Sigmoid colon (tissue), 7 donors: ENCODE results near the gene KASH5. TPM values are rescaled to one million over a fixed set of nuclear protein-coding genes. Genes with fewer than 3 reads are reported as not detected.

Experiments used
- DNase-seq: peaks from one replicate; pipeline ENCODE4 v3.0.0-alpha.2; 2019
- H3K27ac ChIP-seq, 4 donors: fragments of 200-600 bp; sonication (generic); one replicate each; pipeline ENCODE4 v1.5.1; 2016 to 2019; ENCODE audit warnings: mild to moderate bottlenecking in 1 of 4
- H3K27me3 ChIP-seq, 3 donors: fragments of 200-600 bp; sonication (generic); one replicate each; pipeline ENCODE4 v1.5.1; 2019; ENCODE audit warnings: mild to moderate bottlenecking in 1 of 3
- H3K36me3 ChIP-seq, 4 donors: fragments of 200-600 bp; sonication (generic); one replicate each; pipeline ENCODE4 v1.5.1; 2016 to 2019
- H3K4me1 ChIP-seq, 4 donors: fragments of 200-600 bp; sonication (generic); one replicate each; pipeline ENCODE4 v1.5.1; 2017 to 2019
- H3K4me3 ChIP-seq, 4 donors: fragments of 200-600 bp; sonication (generic); one replicate each; pipeline ENCODE4 v1.5.1; 2017 to 2019; ENCODE audit warnings: mild to moderate bottlenecking in 2 of 4, moderate library complexity in 1 of 4
- H3K9me3 ChIP-seq, 4 donors: fragments of 200-600 bp in 3 of 4; sonication (generic) in 3 of 4; one replicate each; pipeline versions ENCODE4 v1.5.1 to v1.6.1; 2013 to 2019
- CTCF ChIP-seq, 4 experiments: fragments of 450-650 bp in 3 of 4; fragments of 200-600 bp in 1 of 4; IDR thresholded peaks; one replicate each; pipeline ENCODE4 v1.5.1; 2016 to 2019; ENCODE audit warnings: antibody characterized with exemption in 4 of 4, mild to moderate bottlenecking in 3 of 4, moderate library complexity in 2 of 4
- EP300 ChIP-seq, 4 donors: sonication (generic); formaldehyde crosslinking; IDR thresholded peaks; one replicate each; pipeline ENCODE4 v1.6.1; 2017; ENCODE audit warnings: antibody characterized with exemption in 4 of 4
- POLR2A ChIP-seq, 2 donors: fragments of 450-650 bp; IDR thresholded peaks; one replicate each; pipeline ENCODE4 v1.6.1; 2016; ENCODE audit warnings: antibody characterized with exemption in 2 of 2, mild to moderate bottlenecking in 2 of 2, moderate library complexity in 2 of 2
- POLR2AphosphoS5 ChIP-seq, 4 donors: sonication (generic); formaldehyde crosslinking; IDR thresholded peaks; one replicate each; pipeline ENCODE4 v1.6.1; 2017; ENCODE audit warnings: antibody characterized with exemption in 4 of 4
- whole genome bisulfite sequencing, 2 donors: extraction: QIAGEN DNeasy Blood & Tissue Kit; methylation state at CpG; one replicate each; pipeline ENCODE4 v1.1.7; 2013; 5-methylcytosine and 5-hydroxymethylcytosine counted together
- intact Hi-C: fragments of 100-400 bp; cut with DNase I; formaldehyde crosslinking; loops from one replicate; pipeline ENCODE4 v1.15.1; 2023
- polyA plus RNA-seq, 3 donors: library from polyadenylated mRNA; stranded (reverse); fragments of 200-250 nt; gene quantifications; one replicate each; pipeline ENCODE4 v1.2.3, GENCODE V29; 2013
- total RNA-seq, 4 donors: library from RNA; depleted of rRNA; stranded (reverse); fragments of >200 nt; gene quantifications; one replicate each; pipeline ENCODE4 v1.1.0, GENCODE V29; 2016
- donor health status: healthy with polysubstance abuse.
- donor health status: Bipolar disorder and iron deficiency.
- donor health status: healthy.

Gene KASH5
- total and polyA plus RNA-seq, 7 donors: 0.04 TPM; not detected in 6

- DNase-seq: peak; percentile 37
- 85 to 87% methylated on average over 16 of the region's 16 CpGs for WGBS, 2 donors
Measured at GRCh38 chr19:49374665-49375434, 13.2 kb upstream of the KASH5 start.

GRCh38 chr19:49378512-49378911, 9.5 kb upstream of the KASH5 start:
- TF ChIP-seq POLR2A (IDR thresholded peaks at IDR 0.05) (no peak), POLR2AphosphoS5 (IDR thresholded peaks at IDR 0.05) (no peak)
- Histone ChIP-seq H3K27me3 (no peaks in the 10 kb centered on the region), H3K27ac (no peak overlapping the region), H3K4me3 (no peak overlapping the region), H3K36me3 (no peaks in the 10 kb centered on the region), H3K9me3 (peaks cover 0 to 11% (median 3%) of the 10 kb centered on the region in 4 donors), H3K4me1 (no peaks in the 10 kb centered on the region)
- DNase-seq: no peak
- WGBS, 2 donors: 67 to 76% methylated on average over 3 of the region's 3 CpGs
- intact Hi-C loops: no loop called here

More at GRCh38 chr19:49374665-49375434, 13.2 kb upstream of the KASH5 start:
- TF ChIP-seq POLR2A (IDR thresholded peaks at IDR 0.05) (no peak), CTCF (IDR thresholded peaks at IDR 0.05) (no peak)
- H3K27me3 ChIP-seq: no peaks in the 10 kb centered on the region
- no peak overlapping the region for H3K4me3 ChIP-seq
- no peak overlapping the region for H3K27ac ChIP-seq
- H3K4me1 ChIP-seq: no peaks in the 10 kb centered on the region
- intact Hi-C loops: no loop called here
- no peaks in the 10 kb centered on the region for H3K36me3 ChIP-seq
- no peaks in the 10 kb centered on the region for H3K9me3 ChIP-seq

GRCh38 chr19:49380391-49380790, 7.7 kb upstream of the KASH5 start:
- DNase-seq: no peak
- intact Hi-C loops: no loop called here
- TF ChIP-seq CTCF (IDR thresholded peaks at IDR 0.05): no peak
- TF ChIP-seq EP300 (IDR thresholded peaks at IDR 0.05): no peak
- no peak for TF ChIP-seq POLR2A (IDR thresholded peaks at IDR 0.05)
- TF ChIP-seq POLR2AphosphoS5 (IDR thresholded peaks at IDR 0.05): no peak
- Histone ChIP-seq H3K9me3 (peaks cover 0 to 11% (median 3%) of the 10 kb centered on the region in 4 donors), H3K27ac (no peak overlapping the region), H3K4me3 (no peak overlapping the region), H3K36me3 (no peaks in the 10 kb centered on the region), H3K27me3 (no peaks in the 10 kb centered on the region), H3K4me1 (no peaks in the 10 kb centered on the region)
- 90 to 93% methylated on average over 3 of the region's 3 CpGs for WGBS, 2 donors

- intact Hi-C loops: no loop called here
- Histone ChIP-seq H3K36me3 (no peaks in the 10 kb centered on the region), H3K27me3 (peaks cover 0 to 5% (median 0%) of the 10 kb centered on the region in 3 donors), H3K9me3 (peaks cover 0 to 11% (median 3%) of the 10 kb centered on the region in 4 donors), H3K4me1 (no peaks in the 10 kb centered on the region), H3K4me3 (no peak overlapping the region), H3K27ac (no peak overlapping the region)
- no peak for DNase-seq
- no peak for TF ChIP-seq POLR2A (IDR thresholded peaks at IDR 0.05)
- TF ChIP-seq POLR2AphosphoS5 (IDR thresholded peaks at IDR 0.05): no peak
- TF ChIP-seq CTCF (IDR thresholded peaks at IDR 0.05): no peak
- TF ChIP-seq EP300 (IDR thresholded peaks at IDR 0.05): no peak
- 90 to 92% methylated on average over 5 of the region's 5 CpGs for WGBS, 2 donors
Measured at GRCh38 chr19:49382639-49383038, 5.4 kb upstream of the KASH5 start.

- H3K4me1 ChIP-seq: peaks cover 0 to 3% (median 0%) of the 10 kb centered on the region in 4 donors
- intact Hi-C loops: no loop called here
- H3K4me3 ChIP-seq: no peak overlapping the region
- no peaks in the 10 kb centered on the region for H3K36me3 ChIP-seq
- H3K27me3 ChIP-seq: peaks cover 0 to 13% (median 0%) of the 10 kb centered on the region in 3 donors
- H3K27ac ChIP-seq: no peak overlapping the region
- no peak for TF ChIP-seq EP300 (IDR thresholded peaks at IDR 0.05)
- no peak for TF ChIP-seq POLR2A (IDR thresholded peaks at IDR 0.05)
- no peak for TF ChIP-seq POLR2AphosphoS5 (IDR thresholded peaks at IDR 0.05)
- TF ChIP-seq CTCF (IDR thresholded peaks at IDR 0.05): no peak
- peaks cover 0 to 11% (median 3%) of the 10 kb centered on the region in 4 donors for H3K9me3 ChIP-seq
- WGBS, 2 donors: 34 to 92% methylated on average over 1 of the region's 1 CpG
- no peak for DNase-seq
Measured at GRCh38 chr19:49383599-49383998, 4.5 kb upstream of the KASH5 start.
